Measurements from ENCODE around the gene TRIM74.
"Not testable (repeated sequence)": the region's sequence is repeated elsewhere in the genome, so short reads cannot be mapped to it uniquely, and the experiment has no call there.

Gene TRIM74

DNA sequence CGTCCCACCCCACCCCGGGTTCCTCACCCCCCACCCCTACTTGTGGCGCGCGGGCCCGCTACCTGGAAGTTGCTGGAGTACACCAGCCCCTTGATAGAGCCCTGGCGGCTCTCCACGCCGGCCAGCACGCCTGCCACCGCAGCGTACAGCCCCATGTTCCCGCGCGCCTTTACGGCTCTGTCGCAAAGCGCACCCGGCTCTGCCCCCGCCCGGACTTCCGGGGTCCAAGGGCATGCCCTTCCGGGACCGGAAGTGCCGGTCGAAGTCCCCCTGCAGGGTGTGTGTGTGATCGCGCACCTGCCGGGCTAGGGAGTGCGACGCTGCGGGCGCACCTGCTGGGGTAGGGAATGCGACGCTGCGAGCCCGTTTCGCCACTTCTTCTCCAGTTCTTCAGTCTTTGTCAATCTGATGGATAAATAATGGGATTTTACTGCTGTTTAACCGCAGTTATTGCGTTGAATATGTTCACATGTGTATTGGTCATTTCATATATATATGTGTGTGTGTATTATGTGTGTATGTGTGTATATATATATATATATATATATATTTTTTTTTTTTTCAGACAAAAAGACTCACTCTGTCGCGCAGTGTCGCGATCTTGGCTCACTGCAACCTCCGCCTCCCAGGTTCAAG, 14.6 kb downstream of the TRIM74 start:
- DNase-seq (ENCODE audit: low spot score), result not testable (repeated sequence)

DNA sequence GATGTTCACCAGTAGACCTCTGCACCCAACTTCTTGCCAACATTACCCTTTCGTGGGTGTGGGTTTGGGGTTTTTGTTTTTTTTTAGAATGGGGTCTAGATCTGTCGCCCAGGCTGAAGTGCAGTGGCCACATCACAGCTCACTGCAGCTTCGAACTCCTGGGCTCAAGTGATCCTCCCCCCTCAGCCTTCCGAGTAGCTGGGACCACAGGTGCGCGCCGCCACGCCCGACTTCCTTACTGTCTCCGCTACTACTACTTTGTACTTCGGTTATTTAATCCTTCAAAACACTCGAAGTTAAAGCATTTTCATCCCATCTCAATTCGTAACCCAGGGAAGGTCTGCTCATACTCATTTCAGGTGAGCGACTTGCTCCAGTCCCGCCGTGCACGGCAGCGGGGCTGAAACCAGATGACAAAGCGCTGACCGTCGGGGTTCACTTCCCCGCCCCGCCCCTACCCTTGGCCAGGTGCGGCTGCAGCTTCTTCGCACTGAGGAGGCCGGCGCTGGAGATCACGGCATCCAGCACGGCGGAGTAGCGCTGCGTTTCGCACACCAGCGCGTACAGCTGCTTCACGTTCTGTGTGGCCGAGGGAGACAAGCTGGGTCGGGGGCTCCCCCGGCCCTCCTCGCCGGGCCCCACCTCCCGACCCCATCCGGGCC, 15.2 kb downstream of the TRIM74 start:
- DNase-seq (ENCODE audit: low spot score), result not testable (repeated sequence)

DNA sequence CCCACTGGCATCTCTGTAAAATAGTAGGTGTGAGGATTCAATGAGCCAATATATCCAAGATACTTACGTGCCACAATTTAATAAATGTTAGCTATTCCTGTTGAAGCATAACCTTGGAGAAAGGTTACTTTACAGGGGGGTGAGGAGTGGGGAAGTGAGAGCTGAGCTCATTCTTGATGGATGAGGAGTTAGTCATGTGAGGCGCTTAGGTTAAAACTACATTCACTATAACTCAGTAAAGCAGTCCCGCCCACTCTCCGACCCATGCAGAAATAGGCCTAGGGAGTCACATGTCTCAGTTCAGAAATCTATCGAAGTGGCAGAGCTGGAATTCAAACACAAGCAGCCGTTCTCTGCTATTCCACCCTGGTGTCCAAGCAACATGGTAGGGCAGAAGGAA, 18.8 kb downstream of the TRIM74 start:
- DNase-seq (ENCODE audit: low spot score), result not testable (repeated sequence)

DNA sequence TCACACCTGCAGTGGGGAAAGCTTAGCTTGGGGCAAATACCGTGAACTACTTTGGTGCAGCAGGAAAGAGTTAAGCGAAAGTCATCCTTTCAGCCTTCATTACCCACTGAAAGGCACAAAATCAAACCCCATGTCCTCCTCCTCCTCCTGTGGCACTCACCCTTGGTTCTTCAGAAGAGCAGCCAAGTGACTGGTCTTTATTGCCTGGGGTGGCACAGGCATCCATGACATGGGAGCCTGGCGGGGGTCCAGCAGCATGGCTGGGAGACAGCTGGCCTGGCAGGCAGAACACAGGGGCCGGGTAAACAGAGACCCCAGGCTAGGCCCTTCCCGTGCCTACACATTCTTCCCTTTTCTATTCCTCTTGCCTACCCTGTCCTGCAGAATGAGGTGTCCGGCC, 19.6 kb downstream of the TRIM74 start:
- not testable (repeated sequence) for DNase-seq (ENCODE audit: low spot score)

DNA sequence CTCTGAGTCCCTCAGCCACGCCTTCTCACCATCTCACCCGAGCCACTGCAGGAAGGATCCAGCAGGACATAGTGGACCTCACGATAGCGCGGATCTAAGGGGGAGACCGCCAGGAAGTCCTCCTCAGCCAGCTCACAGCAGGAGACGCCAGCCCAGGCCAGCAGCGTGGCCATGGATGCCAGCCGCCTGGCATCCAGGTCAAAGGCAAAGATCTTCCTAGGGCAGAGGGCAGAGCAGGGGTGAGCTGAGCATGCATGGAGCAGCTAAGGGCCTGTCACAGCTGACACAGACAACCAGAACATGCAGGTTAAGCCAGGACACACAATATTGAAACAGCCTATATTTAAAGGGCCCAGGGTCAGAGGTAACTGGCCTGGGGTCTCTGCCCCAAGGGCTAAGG, 20.0 kb downstream of the TRIM74 start:
- DNase-seq (ENCODE audit: low spot score), result not testable (repeated sequence)

DNA sequence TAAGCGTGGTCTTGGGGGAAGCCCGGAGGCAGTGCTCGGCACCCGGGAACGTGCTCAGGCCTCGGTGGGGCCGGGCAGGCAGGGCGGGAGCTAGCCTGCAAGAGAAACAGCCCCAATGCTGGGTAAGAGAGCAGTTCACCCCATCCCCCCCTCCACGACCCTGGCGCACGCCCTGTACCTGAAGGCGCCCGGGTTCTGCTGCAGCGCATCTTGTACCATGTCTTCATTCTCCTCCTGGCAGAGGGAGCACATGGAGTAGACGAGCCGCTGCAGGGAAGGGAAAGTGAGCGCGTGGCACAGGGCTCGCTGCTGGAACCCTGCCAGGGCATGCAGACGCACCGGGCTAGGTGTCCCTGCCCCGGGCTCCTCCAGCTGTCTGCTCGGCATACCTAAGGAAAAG, 20.6 kb downstream of the TRIM74 start:
- DNase-seq (ENCODE audit: low spot score), result not testable (repeated sequence)

DNA sequence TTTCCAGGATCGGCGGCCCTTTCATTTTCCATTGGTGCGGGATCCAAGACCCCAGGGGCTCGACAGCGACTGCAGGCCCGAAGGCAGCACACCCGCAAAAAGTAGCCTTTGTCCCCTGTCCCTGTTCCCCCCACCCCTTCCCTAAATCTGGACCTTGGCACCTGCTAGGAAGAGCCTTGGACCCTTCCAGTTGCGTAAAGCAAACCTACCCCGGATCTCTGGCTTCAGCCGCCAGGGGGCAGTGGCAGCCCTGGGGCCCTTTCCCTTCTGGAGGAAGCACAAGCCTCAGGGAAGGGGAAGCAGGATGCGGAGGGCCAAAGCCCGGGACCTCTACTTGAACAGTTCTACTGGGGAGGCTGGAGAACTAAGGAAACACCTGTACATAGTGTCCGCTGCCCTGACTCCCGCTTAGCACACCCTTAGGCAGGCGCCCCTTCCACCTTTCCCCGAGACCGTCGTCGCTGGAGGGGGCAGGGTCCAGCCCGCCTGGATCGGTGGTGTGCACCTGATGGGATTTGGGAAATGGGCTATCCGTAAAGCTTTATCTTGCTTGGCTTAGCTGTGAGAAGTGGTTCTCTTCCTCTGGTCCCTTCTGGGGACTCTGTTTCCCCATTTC, 23.0 kb downstream of the TRIM74 start:
- not testable (repeated sequence) for DNase-seq (ENCODE audit: low spot score)

DNA sequence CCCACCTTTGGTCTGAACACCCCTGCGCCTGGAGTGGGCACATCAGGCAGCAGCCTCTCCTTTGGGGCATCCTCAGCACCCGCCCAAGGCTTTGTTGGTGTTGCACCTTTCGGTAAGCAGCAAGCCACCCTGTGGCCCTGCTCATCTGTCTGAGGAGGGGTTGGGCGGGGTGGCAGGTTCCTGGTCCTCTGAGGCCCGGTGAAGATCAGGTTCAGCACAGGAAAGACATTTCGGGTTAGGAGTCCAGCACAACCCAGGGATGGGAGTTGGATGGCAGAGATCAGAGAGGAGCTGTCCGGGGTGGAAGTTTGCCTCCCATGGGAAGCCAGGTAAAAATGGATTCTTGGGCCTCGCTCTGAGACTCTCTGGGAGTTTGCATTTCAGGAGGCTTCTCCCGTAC, 23.7 kb downstream of the TRIM74 start:
- not testable (repeated sequence) for DNase-seq (ENCODE audit: low spot score)

DNA sequence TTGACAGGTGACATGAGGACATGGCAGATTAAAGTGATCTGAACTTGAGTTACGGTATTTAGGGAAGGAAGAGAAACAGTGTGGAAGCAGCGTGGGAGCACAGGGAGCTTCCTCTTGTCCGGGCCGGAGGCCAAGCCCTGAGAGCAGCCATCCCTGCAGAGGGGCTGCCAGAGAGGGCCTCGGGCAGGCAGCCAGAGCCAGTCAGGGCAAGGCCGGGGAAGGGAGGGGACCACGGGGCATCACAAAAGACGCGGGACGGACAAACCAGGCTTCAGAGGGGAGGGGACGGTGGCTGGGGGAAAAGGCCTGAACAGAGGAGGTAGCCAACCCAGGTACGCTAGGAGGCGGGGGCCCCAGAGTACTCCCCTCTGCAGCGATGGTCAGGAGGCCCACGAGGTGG, 24.3 kb downstream of the TRIM74 start:
- not testable (repeated sequence) for DNase-seq (ENCODE audit: low spot score)

DNA sequence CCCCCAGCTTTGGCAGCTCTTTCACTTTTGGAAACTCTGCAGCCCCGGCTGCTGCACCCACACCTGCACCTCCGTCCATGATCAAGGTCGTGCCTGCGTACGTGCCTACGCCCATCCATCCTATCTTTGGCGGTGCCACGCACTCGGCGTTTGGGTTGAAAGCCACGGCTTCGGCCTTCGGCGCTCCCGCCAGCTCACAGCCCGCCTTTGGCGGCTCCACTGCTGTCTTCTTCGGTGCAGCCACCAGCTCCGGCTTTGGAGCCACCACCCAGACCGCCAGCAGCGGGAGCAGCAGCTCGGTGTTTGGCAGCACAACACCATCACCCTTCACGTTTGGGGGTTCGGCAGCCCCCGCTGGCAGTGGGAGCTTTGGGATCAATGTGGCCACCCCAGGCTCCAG, 26.3 kb downstream of the TRIM74 start:
- not testable (repeated sequence) for DNase-seq (ENCODE audit: low spot score)

DNA sequence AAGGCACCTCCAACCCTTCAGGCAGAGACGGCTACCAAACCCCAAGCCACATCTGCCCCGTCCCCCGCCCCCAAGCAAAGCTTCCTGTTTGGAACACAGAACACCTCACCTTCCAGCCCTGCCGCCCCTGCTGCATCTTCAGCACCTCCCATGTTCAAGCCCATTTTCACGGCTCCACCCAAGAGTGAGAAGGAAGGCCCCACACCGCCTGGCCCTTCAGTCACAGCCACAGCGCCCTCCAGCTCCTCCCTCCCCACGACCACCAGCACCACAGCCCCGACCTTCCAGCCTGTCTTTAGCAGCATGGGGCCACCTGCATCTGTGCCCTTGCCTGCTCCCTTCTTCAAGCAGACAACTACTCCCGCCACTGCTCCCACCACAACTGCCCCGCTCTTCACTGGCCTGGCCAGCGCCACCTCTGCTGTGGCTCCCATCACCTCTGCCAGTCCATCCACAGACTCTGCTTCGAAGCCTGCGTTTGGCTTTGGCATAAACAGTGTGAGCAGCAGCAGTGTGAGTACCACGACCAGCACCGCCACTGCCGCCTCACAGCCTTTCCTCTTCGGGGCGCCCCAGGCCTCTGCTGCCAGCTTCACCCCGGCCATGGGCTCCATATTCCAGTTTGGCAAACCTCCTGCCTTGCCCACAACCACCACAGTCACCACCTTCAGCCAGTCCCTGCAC, 27.1 kb downstream of the TRIM74 start:
- not testable (repeated sequence) for DNase-seq (ENCODE audit: low spot score)

DNA sequence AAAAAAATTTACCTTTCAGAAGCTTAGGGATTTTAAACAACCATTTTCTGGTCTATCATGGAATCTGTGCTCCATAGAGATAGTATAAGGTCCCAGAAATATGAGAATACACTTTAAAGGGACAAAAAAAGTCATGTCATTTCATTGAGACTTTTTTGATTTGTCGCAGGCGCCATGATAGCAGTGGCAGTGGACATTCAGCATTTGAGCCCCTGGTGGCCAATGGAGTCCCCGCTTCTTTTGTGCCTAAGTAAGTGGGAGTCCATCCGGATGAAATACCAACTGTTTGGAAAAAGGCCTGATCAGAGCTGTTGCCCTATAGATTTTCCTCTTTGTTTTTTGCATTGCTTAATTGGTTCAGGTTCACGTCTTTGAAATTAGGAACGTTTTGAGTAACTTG, 41.0 kb downstream of the TRIM74 start:
- not testable (repeated sequence) for DNase-seq (ENCODE audit: low spot score)

DNA sequence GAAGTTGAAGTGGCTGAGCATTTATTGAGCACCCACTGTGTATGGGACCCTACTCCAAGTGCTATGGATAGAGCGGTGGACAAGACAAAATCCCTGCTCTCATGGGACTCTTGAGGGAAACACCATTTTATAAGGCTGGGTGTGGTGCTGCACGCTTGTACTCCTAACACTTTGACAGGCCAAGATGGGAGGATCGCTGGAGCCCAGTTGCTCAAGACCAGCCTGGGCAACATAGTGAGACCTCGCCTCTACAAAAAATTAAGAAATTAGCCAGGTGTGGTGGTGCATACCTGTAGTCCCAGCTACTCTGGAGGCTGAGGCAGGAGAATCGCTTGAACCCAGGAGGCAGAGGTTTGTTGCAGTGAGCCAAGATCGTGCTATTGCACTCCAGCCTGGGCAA, 41.5 kb downstream of the TRIM74 start:
- DNase-seq (ENCODE audit: low spot score), result not testable (repeated sequence)

DNA sequence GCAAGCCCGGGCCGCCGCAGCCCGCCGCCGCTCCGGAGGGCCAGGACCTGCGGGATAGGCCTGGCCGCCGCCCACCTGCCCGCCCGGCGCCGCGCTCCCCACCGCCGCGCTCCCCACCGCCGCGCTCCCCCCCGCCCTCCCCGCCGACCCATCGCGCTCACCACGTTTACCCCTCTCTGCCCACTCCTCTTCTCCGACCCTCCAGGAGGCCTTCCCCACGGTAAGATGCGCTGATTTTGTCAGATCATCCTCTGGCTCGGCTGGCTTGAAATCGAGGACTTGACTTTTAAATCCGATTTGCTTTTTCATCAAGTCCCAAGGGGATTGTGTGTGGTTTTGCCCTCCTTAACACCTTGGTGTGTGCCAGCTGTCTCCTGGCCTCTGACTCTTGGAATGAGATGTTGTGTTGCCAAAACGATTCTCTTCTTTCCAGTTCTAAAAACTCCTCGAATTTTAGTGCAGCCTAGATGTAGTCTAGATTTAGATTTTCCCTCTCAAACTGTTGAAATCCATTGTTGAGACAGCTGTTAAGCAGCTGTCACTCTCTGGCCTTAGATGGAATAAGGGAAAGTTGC, 43.6 kb downstream of the TRIM74 start:
- no peak for DNase-seq (ENCODE audit: low spot score)

DNA sequence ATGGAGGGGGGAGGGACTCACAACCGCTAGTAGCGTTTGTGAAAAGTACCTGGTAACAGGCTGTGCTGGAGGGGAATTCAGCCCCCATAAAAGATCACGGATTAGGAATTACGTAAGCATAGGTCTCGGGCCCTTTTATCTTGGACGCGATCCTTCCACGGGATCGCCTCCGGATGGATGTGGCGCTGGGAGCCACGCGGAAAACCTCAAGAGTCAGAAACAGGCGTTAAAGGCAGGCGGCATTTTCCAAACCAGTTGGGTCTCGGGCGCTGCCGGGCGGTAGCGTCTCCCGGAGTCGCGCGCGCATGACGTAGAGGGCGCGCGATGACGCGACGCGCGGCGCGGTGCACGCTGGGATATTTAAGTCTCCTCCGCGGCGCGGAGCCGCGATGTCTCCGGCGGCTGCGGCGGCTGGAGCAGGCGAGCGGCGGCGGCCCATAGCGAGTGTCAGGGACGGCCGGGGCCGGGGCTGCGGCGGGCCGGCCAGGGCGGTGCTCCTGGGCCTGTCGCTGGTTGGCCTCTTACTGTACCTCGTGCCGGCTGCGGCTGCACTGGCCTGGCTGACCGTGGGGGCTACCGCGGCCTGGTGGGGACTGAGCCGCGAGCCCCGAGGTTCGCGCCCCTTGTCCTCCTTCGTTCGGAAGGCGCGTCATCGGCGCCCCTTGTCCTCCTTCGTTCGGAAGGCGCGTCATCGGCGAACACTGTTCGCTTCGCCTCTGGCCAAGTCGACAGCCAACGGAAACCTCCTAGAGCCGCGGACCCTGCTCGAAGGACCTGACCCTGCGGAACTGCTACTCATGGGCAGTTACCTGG, 44.3 kb downstream of the TRIM74 start, which contains the start of gene POM121:
Gene POM121, plus strand, starts transcription at position 363 of the 813 bp plus-strand sequence. Its CDS starts 27 bp downstream, at position 390.
- peak; percentile 78 for DNase-seq (ENCODE audit: low spot score)

DNA sequence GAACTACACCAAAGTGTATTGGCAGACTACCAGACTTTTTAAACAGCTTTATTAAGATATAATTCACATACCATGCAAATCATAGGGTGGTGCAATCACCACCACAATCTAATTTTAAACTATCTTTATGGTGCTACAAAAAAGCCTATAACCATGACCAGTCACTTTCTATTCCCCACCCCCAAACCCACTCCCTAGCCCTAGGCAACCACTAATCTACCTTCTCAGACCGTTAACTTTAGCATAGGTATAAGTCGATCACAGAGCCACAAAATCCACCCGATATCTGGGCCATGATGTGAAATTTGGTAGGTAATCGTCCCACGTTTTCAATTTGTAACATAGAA, 44.9 kb downstream of the TRIM74 start:
- DNase-seq (ENCODE audit: low spot score), result no peak

DNA sequence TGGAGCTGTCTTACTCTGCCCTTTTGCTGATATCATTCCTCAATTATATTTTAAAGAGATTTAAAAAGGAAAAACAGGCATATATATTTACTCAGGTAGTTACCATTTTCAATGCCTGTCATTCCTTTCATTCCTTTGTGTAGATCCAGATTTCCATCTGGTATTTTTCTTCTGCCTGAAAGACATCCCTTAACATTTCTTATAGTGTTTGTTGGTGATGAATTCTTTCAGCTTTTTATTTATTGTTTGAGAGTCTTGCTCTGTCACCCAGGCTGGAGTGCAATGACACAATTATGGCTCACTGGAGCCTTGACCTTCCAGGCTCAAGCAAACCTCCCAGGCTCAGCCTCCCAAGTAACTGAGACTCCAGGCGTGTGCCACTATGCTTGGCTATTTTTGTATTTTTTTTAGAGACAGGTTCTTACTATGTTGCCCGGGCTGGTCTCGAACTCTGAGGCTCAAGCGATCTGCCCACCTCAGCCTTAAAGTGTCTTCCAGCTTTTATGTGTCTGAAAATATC, 50.0 kb downstream of the TRIM74 start:
- no peak for DNase-seq (ENCODE audit: low spot score)

DNA sequence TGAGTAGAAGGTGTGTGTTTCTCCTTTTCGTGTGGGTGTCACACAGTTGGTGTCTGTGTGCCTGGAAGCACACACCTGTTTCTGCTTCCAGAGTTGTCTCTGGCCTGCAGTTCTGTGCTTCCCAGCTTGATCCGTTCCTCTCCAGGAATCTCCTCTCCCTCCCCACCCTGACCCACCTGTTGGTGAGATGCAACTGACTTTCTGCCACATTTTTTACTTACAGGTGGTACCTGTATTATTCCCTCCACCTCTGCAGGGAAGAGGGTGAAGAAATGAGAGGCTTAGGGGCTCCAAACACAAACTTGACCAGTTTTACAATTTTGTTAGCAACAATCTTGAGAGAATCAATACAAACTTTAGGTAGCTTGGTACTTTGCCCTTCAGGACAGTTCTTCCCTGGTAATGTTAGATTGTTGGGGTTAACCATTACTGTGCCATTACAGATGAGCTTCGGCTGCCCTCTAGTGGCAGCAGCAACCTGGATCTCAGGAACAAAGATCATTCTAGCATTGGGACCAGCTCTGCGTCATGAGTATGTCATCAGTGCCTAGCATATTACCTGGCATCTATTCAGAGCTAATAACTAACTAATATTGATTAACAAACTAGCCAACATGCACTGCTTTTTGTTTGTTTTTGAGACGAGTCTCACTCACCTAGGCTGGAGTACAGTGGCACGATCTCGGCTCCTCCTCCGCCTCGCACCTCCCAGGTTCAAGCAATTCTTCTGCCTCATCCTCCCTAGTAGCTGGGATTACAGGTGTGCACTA, 54.3 kb downstream of the TRIM74 start:
- peak; percentile 42 for DNase-seq (ENCODE audit: low spot score)

DNA sequence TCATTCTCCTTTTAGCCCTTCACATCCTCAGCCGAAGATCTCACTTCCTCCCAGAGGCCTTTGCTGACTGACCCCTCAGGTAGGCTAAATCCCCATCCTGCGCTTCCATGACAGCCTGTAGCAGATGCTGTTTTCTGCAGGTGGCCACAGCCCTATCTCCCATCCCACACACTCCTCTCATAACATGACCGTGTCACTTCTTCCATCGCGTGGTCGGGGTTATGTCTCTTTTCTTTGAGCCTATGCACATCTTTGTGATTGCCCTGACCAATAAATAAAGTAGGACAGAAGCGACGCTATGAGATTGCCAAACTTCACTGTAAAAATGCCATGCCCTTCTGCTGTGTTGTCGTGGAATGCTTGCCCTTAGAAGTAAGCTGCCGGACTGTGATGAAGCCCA, 55.5 kb downstream of the TRIM74 start:
- DNase-seq (ENCODE audit: low spot score), result not testable (repeated sequence)

DNA sequence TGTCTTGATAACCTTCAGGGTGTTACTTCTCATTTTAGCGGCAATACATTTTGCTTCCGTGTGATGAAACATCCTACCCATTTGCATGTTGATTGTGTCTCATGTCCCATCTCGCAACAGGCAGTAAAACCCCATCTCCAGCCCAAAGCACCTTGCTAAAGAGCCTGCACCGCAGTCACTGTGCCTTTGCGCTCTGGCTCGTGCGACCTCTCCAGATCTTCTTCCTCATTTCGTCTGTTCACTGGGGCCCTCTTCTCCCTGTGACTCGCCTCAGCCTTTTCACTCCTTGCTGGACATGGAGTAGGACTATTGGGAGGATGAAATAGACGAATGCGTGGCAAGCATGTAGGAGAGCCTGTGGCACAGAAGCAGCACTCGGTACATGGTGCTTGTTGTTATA, 57.9 kb downstream of the TRIM74 start:
- DNase-seq (ENCODE audit: low spot score), result not testable (repeated sequence)
